GM21526 (cell line): ENCODE measurements around the gene GNB5.

ENCODE experiments used
- ATAC-seq: cut with Tn5 transposase; IDR thresholded peaks from one replicate; pipeline ENCODE4 v1.9.1; 2021; ENCODE audit warnings: moderate library complexity; ENCODE audit not compliant: unreplicated experiment, low FRiP score

GNB5 gene

GRCh38 chr15:52115598-52116427, 75.4 kb downstream of the GNB5 start:
- ATAC-seq: no peak

GRCh38 chr15:52114261-52115055, 76.7 kb downstream of the GNB5 start:
- no peak for ATAC-seq

GRCh38 chr15:52113708-52114107, 77.5 kb downstream of the GNB5 start:
- no peak for ATAC-seq

GRCh38 chr15:52113235-52113634, 78.0 kb downstream of the GNB5 start:
- ATAC-seq: no peak

GRCh38 chr15:52112203-52112750, 78.9 kb downstream of the GNB5 start:
- no peak for ATAC-seq

GRCh38 chr15:52111517-52112202, 79.5 kb downstream of the GNB5 start:
- no peak for ATAC-seq

GRCh38 chr15:52109559-52110451, 81.4 kb downstream of the GNB5 start:
- peak; percentile 53 for ATAC-seq

GRCh38 chr15:52107238-52107637, 84.0 kb downstream of the GNB5 start:
- ATAC-seq: no peak

GRCh38 chr15:52106641-52107040, 84.6 kb downstream of the GNB5 start:
- no peak for ATAC-seq

GRCh38 chr15:52105846-52106245, 85.3 kb downstream of the GNB5 start:
- ATAC-seq: no peak

GRCh38 chr15:52104532-52105004, 86.6 kb downstream of the GNB5 start:
- no peak for ATAC-seq

GRCh38 chr15:52103217-52104207, 87.7 kb downstream of the GNB5 start:
- peak; percentile 51 for ATAC-seq

- ATAC-seq: no peak
These were observed 88.7 kb downstream of the GNB5 start for GRCh38 chr15:52102463-52102862.

- peak; percentile 48 for ATAC-seq
These were observed 89.5 kb downstream of the GNB5 start for GRCh38 chr15:52101542-52102323.

- no peak for ATAC-seq
These were observed 90.3 kb downstream of the GNB5 start for GRCh38 chr15:52100807-52101442.

GRCh38 chr15:52099651-52100272, 91.4 kb downstream of the GNB5 start:
- ATAC-seq: no peak

GRCh38 chr15:52098323-52098722, 92.9 kb downstream of the GNB5 start:
- no peak for ATAC-seq
